SK-N-SH (cell line): Measurements from ENCODE around the gene ITGBL1. TPM values are rescaled to one million over a fixed set of nuclear protein-coding genes. Genes with fewer than 3 reads are reported as not detected.

Experiments used
- CTCF ChIA-PET: fragments of 300-600, 350-600 bp; formaldehyde crosslinking; extraction: SDS; loops from one replicate; lab custom pipeline; 2021; lab: Yijun Ruan, JAX
- POLR2A ChIA-PET: fragments of 350-600 bp; sonication (Branson Sonifier 250); formaldehyde crosslinking; extraction: SDS; loops from one replicate; lab custom pipeline; 2020; ENCODE audit warnings: antibody characterized with exemption, inconsistent platforms; lab: Yijun Ruan, JAX
- DNase-seq: peaks from one replicate; pipeline ENCODE4 v3.0.0; 2012
- H2AFZ ChIP-seq: fragments of 200-600 bp; sonication (generic); 2 replicates; pipeline ENCODE4 v1.8.1; 2016; ENCODE audit warnings: antibody characterized with exemption, mild to moderate bottlenecking, low read depth
- H3F3A ChIP-seq: fragments of 200-600 bp; sonication (generic); replicated peaks from 2 replicates; pipeline ENCODE3; 2016; ENCODE audit warnings: antibody characterized with exemption, mild to moderate bottlenecking; ENCODE audit not compliant: insufficient read depth
- H3K27ac ChIP-seq, 2 experiments: fragments of 200-500 bp in 1 of 2; fragments of 200-600 bp in 1 of 2; sonication (Bioruptor generic) in 1 of 2; sonication (generic), shearing (Covaris generic) in 1 of 2; 2 replicates each; pipeline versions ENCODE4 v1.5.1 to v1.6.1; 2014 to 2016; ENCODE audit warnings: low read depth in 2 of 2, inconsistent platforms in 1 of 2, low read length in 1 of 2, mild to moderate bottlenecking in 1 of 2, mixed read lengths in 1 of 2
- H3K27me3 ChIP-seq: fragments of 200-600 bp; sonication (generic), shearing (Covaris generic); 2 replicates; pipeline ENCODE4 v1.6.1; 2016; ENCODE audit warnings: mixed run types; ENCODE audit not compliant: insufficient read depth
- H3K36me3 ChIP-seq, 2 experiments: fragments of 200-500 bp in 1 of 2; fragments of 200-600 bp in 1 of 2; sonication (Bioruptor generic) in 1 of 2; sonication (generic) in 1 of 2; replicated peaks in 1 of 2; 2 replicates each; pipeline versions ENCODE3 to v1.5.1; 2014 to 2016; ENCODE audit warnings: low read length in 1 of 2, mild to moderate bottlenecking in 1 of 2; ENCODE audit not compliant: insufficient read depth in 2 of 2, control insufficient read depth in 1 of 2
- H3K4me1 ChIP-seq, 2 experiments: fragments of 200-500 bp in 1 of 2; fragments of 200-600 bp in 1 of 2; sonication (Bioruptor generic) in 1 of 2; sonication (generic), shearing (Covaris generic) in 1 of 2; 2 replicates each; pipeline versions ENCODE4 v1.5.1 to v1.6.1; 2014 to 2016; ENCODE audit warnings: low read depth in 1 of 2, low read length in 1 of 2, mixed run types in 1 of 2; ENCODE audit not compliant: insufficient read depth in 2 of 2, control insufficient read depth in 1 of 2
- H3K4me2 ChIP-seq: fragments of 200-600 bp; sonication (generic), shearing (Covaris generic); 2 replicates; pipeline ENCODE4 v1.6.1; 2017; ENCODE audit warnings: mixed run types
- H3K4me3 ChIP-seq, 2 experiments: fragments of 200-500 bp in 1 of 2; fragments of 200-600 bp in 1 of 2; sonication (Bioruptor generic) in 1 of 2; sonication (generic), shearing (Covaris generic) in 1 of 2; 2 replicates each; pipeline versions ENCODE4 v1.5.1 to v1.8.1; 2014 to 2016; ENCODE audit warnings: low read depth in 2 of 2, inconsistent platforms in 1 of 2, low read length in 1 of 2, mild to moderate bottlenecking in 1 of 2, mixed read lengths in 1 of 2, moderate library complexity in 1 of 2
- H3K79me2 ChIP-seq: fragments of 200-600 bp; sonication (generic); 2 replicates; pipeline ENCODE4 v1.8.1; 2017; ENCODE audit warnings: mild to moderate bottlenecking; ENCODE audit not compliant: insufficient read depth
- H3K9ac ChIP-seq: fragments of 200-600 bp; sonication (generic); 2 replicates; pipeline ENCODE4 v1.6.1; 2017; ENCODE audit warnings: mixed run types
- H3K9me2 ChIP-seq: fragments of 200-600 bp; sonication (generic); 2 replicates; pipeline ENCODE4 v1.6.1; 2017; ENCODE audit warnings: mixed run types
- H3K9me3 ChIP-seq: fragments of 200-600 bp; sonication (generic); 2 replicates; pipeline ENCODE4 v1.6.1; 2017; ENCODE audit warnings: mixed run types, mild to moderate bottlenecking, moderate library complexity
- H4K20me1 ChIP-seq: fragments of 200-600 bp; sonication (generic); 2 replicates; pipeline ENCODE4 v1.6.1; 2017; ENCODE audit warnings: mild to moderate bottlenecking, mixed run types; ENCODE audit not compliant: insufficient read depth
- EP300 ChIP-seq, 2 experiments: IDR thresholded peaks; 2 replicates each; pipeline versions ENCODE4 v1.4.0 to v1.6.1; 2012; ENCODE audit warnings: borderline replicate concordance in 1 of 2, low read depth in 1 of 2, low read length in 1 of 2
- EZH2phosphoT487 ChIP-seq: fragments of 200-600 bp; sonication (generic); IDR thresholded peaks from 2 replicates; pipeline ENCODE4 v1.6.1; 2017; ENCODE audit warnings: low read depth, mixed run types, mild to moderate bottlenecking, antibody characterized with exemption, moderate library complexity, borderline replicate concordance
- FOXM1 ChIP-seq: IDR thresholded peaks from 2 replicates; pipeline ENCODE4 v1.4.0; 2012; ENCODE audit warnings: low read depth, mild to moderate bottlenecking
- NFIC ChIP-seq: IDR thresholded peaks from 2 replicates; pipeline ENCODE4 v1.4.0; 2012; ENCODE audit warnings: borderline replicate concordance
- NRF1 ChIP-seq: IDR thresholded peaks from 2 replicates; pipeline ENCODE4 v1.6.1; 2012; ENCODE audit warnings: low read depth, mild to moderate bottlenecking, low read length
- RXRA ChIP-seq: IDR thresholded peaks from 2 replicates; pipeline ENCODE4 v1.4.0; 2012; ENCODE audit warnings: low read depth, mild to moderate bottlenecking, borderline replicate concordance
- SIN3A ChIP-seq: IDR thresholded peaks from 2 replicates; pipeline ENCODE4 v1.6.1; 2012; ENCODE audit warnings: low read depth, mild to moderate bottlenecking, low read length, moderate library complexity, borderline replicate concordance
- YY1 ChIP-seq: IDR thresholded peaks from 2 replicates; pipeline ENCODE4 v1.4.0; 2012; ENCODE audit warnings: low read depth, mild to moderate bottlenecking
- WGBS: methylation state at CpG from one replicate; pipeline ENCODE4 v1.1.6; 2017; ENCODE audit warnings: low lambda C conversion rate; 5-methylcytosine and 5-hydroxymethylcytosine counted together
- polyA plus RNA-seq, 3 experiments: library from polyadenylated mRNA; depleted of rRNA; stranded (reverse); fragments of >200 nt; gene quantifications; 2 replicates each; pipeline ENCODE4 v1.2.3, GENCODE V29; 2012
- TF ChIP-seq, protein P1 (sequence below): IDR thresholded peaks from 2 replicates; pipeline ENCODE4; 2012
- TF ChIP-seq, protein P2 (sequence below): IDR thresholded peaks from 2 replicates; pipeline ENCODE4 v1.4.0; 2012; ENCODE audit warnings: low read depth, borderline replicate concordance
- TF ChIP-seq, protein P3 (sequence below): fragments of 200-600 bp; sonication (generic); IDR thresholded peaks from 2 replicates; pipeline ENCODE4 v1.6.1; 2017; ENCODE audit warnings: antibody characterized with exemption, mild to moderate bottlenecking, moderate library complexity

The ITGBL1 gene
- polyA plus RNA-seq, 1 of the 3 experiments (the other 2 are of a cell fraction): 78.7 TPM

- H3K4me1 ChIP-seq: peaks cover 0 to 13% of the 10 kb centered on the region in 2 experiments; a peak in 2 of 4 replicates
- no peak overlapping the region for H3K9ac ChIP-seq
- WGBS: 98% methylated on average over 4 of the region's 4 CpGs
- H4K20me1 ChIP-seq: no peaks in the 10 kb centered on the region
- H3F3A ChIP-seq: peaks cover 21% of the 10 kb centered on the region
- peaks cover 93% of the 10 kb centered on the region for H3K79me2 ChIP-seq
- no peaks in the 10 kb centered on the region for H3K9me2 ChIP-seq
- H3K36me3 ChIP-seq: peaks cover 0 to 34% of the 10 kb centered on the region in 2 experiments
- no peak overlapping the region for H3K4me3 ChIP-seq
- ChIA-PET CTCF (interaction anchor here (1.0 to 1.2 kb wide), 2 partner anchors 12 to 270 kb away, joined by 3 read pairs; no protein-coding TSS in a partner anchor), POLR2A (no interaction called here)
- peak overlapping the region in 1 of 2 experiments; percentile 87; a peak in 1 of 4 replicates for H3K27ac ChIP-seq
- no peak for DNase-seq
- TF ChIP-seq NRF1 (no peak), RXRA (no peak), NFIC (no peak), EZH2phosphoT487 (no peak), EP300 (IDR thresholded peaks at IDR 0.05; ENCODE audit: borderline replicate concordance in 1 of 2, low read depth in 1 of 2, low read length in 1 of 2) (no peak), FOXM1 (no peak)
- TF ChIP-seq, protein P1, sequence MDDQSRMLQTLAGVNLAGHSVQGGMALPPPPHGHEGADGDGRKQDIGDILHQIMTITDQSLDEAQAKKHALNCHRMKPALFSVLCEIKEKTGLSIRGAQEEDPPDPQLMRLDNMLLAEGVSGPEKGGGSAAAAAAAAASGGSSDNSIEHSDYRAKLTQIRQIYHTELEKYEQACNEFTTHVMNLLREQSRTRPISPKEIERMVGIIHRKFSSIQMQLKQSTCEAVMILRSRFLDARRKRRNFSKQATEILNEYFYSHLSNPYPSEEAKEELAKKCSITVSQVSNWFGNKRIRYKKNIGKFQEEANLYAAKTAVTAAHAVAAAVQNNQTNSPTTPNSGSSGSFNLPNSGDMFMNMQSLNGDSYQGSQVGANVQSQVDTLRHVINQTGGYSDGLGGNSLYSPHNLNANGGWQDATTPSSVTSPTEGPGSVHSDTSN: no peak
- TF ChIP-seq, protein P2, sequence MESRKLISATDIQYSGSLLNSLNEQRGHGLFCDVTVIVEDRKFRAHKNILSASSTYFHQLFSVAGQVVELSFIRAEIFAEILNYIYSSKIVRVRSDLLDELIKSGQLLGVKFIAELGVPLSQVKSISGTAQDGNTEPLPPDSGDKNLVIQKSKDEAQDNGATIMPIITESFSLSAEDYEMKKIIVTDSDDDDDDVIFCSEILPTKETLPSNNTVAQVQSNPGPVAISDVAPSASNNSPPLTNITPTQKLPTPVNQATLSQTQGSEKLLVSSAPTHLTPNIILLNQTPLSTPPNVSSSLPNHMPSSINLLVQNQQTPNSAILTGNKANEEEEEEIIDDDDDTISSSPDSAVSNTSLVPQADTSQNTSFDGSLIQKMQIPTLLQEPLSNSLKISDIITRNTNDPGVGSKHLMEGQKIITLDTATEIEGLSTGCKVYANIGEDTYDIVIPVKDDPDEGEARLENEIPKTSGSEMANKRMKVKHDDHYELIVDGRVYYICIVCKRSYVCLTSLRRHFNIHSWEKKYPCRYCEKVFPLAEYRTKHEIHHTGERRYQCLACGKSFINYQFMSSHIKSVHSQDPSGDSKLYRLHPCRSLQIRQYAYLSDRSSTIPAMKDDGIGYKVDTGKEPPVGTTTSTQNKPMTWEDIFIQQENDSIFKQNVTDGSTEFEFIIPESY: no peak
- H3K4me2 ChIP-seq: no peak overlapping the region
- no peaks in the 10 kb centered on the region for H3K9me3 ChIP-seq
- no peak overlapping the region for H2AFZ ChIP-seq
- no peaks in the 10 kb centered on the region for H3K27me3 ChIP-seq
These were observed 35.0 kb downstream of the ITGBL1 start for GRCh38 chr13:101487438-101487830.

DNA sequence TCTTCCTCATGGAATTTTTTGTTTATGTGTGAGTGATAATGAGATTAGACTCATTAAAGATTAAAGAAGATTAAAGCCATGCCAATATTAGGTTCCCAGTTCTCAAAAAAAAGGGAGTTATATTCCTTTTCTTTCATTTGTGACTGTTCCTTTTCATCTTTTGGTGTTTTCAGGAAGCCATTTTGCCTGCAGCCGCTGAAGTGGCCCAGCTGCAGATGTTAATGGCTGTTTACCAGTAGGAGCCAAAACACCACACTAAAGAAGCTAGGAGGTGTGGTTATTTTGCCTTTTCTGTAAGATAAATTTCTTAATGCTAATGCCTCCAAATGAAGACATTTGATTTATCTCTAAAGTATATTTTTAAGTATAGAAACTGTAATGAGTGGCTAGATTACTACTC lies 36.3 kb downstream of the ITGBL1 start:
- Histone ChIP-seq H3K36me3 (peaks cover 0 to 30% of the 10 kb centered on the region in 2 experiments), H2AFZ (0 out of 2 replicates have a peak overlapping the region, but pooled peaks have one; percentile 20), H3K9me2 (no peaks in the 10 kb centered on the region), H3K4me1 (peaks cover 0 to 18% of the 10 kb centered on the region in 2 experiments; a peak in 3 of 4 replicates), H3F3A (peaks cover 21% of the 10 kb centered on the region), H3K4me3 (no peak overlapping the region), H4K20me1 (no peaks in the 10 kb centered on the region), H3K9ac (peak overlapping the region; percentile 52; the same call in 1 of the 2 replicates), H3K27ac (peak overlapping the region in 1 of 2 experiments; percentile 87; a peak in 2 of 4 replicates), H3K27me3 (no peaks in the 10 kb centered on the region), H3K79me2 (peaks cover 92% of the 10 kb centered on the region), H3K9me3 (no peaks in the 10 kb centered on the region), H3K4me2 (peak overlapping the region; percentile 22; the same call in 1 of the 2 replicates)
- CTCF ChIA-PET: interaction anchor here (1.6 kb wide), 1 partner anchor 343 kb away, joined by 3 read pairs; no protein-coding TSS in a partner anchor
- DNase-seq: no peak
- POLR2A ChIA-PET: no interaction called here
- TF ChIP-seq YY1 (peak; percentile 60; the same call in 1 of the 2 replicates), SIN3A (no peak), NRF1 (no peak)
- TF ChIP-seq, protein P3, sequence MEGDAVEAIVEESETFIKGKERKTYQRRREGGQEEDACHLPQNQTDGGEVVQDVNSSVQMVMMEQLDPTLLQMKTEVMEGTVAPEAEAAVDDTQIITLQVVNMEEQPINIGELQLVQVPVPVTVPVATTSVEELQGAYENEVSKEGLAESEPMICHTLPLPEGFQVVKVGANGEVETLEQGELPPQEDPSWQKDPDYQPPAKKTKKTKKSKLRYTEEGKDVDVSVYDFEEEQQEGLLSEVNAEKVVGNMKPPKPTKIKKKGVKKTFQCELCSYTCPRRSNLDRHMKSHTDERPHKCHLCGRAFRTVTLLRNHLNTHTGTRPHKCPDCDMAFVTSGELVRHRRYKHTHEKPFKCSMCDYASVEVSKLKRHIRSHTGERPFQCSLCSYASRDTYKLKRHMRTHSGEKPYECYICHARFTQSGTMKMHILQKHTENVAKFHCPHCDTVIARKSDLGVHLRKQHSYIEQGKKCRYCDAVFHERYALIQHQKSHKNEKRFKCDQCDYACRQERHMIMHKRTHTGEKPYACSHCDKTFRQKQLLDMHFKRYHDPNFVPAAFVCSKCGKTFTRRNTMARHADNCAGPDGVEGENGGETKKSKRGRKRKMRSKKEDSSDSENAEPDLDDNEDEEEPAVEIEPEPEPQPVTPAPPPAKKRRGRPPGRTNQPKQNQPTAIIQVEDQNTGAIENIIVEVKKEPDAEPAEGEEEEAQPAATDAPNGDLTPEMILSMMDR: no peak
- WGBS: 100% methylated on average over 1 of the region's 1 CpG
